ENCODE data around the gene LINC00237.

Gene LINC00237

GRCh38 chr20:21105429-21106170 lies 558 bp downstream of the LINC00237 start:
- TF ChIP-seq CTCF (IDR thresholded peaks at IDR 0.05; ENCODE audit: control extremely low read depth, extremely low read depth, low read depth, missing control alignments): no peak
- ChIA-PET POLR2A (no interaction called here), CTCF (no interaction called here)
- peak; percentile 15 for DNase-seq (ENCODE audit: extremely low spot score)

- no peak for DNase-seq (ENCODE audit: extremely low spot score)
- TF ChIP-seq CTCF (IDR thresholded peaks at IDR 0.05; ENCODE audit: control extremely low read depth, extremely low read depth, low read depth, missing control alignments): no peak
- ChIA-PET POLR2A (no interaction called here), CTCF (no interaction called here)
These were observed 1.2 kb downstream of the LINC00237 start for GRCh38 chr20:21104921-21105320.

- ChIA-PET CTCF (no interaction called here), POLR2A (no interaction called here)
- no peak for DNase-seq (ENCODE audit: extremely low spot score)
- no peak for TF ChIP-seq CTCF (IDR thresholded peaks at IDR 0.05; ENCODE audit: control extremely low read depth, extremely low read depth, low read depth, missing control alignments)
These were observed 1.7 kb downstream of the LINC00237 start for GRCh38 chr20:21104466-21104761.

- ChIA-PET POLR2A (no interaction called here), CTCF (interaction anchor here (1.3 kb wide), 1 partner anchor 10 kb away, joined by 3 read pairs; no protein-coding TSS in a partner anchor)
These were observed 2.3 kb downstream of the LINC00237 start for GRCh38 chr20:21103582-21104465.

GRCh38 chr20:21102603-21103311 lies 3.4 kb downstream of the LINC00237 start:
- ChIA-PET POLR2A (no interaction called here), CTCF (interaction anchor here (1.3 to 2.1 kb wide), 3 partner anchors 11 to 403 kb away, joined by 3 to 9 read pairs (median 8); no protein-coding TSS in a partner anchor)
- peak; percentile 2 for TF ChIP-seq CTCF (IDR thresholded peaks at IDR 0.05; ENCODE audit: control extremely low read depth, extremely low read depth, low read depth, missing control alignments)
- peak; percentile 55 for DNase-seq (ENCODE audit: extremely low spot score)

More at GRCh38 chr20:21103582-21104465, 2.3 kb downstream of the LINC00237 start:
- DNase-seq (ENCODE audit: extremely low spot score): peak; percentile 18
- no peak for TF ChIP-seq CTCF (IDR thresholded peaks at IDR 0.05; ENCODE audit: control extremely low read depth, extremely low read depth, low read depth, missing control alignments)

- DNase-seq (ENCODE audit: extremely low spot score): peak; percentile 52
- TF ChIP-seq CTCF (IDR thresholded peaks at IDR 0.05; ENCODE audit: control extremely low read depth, extremely low read depth, low read depth, missing control alignments): no peak
- POLR2A ChIA-PET: no interaction called here
- CTCF ChIA-PET: interaction anchor here (1.2 to 2.1 kb wide), 5 partner anchors 11 to 403 kb away, joined by 3 to 9 read pairs (median 3); partner anchors contain the start of gene KIZ
These were observed 4.1 kb downstream of the LINC00237 start for GRCh38 chr20:21101932-21102575.
